SK-N-SH (cell line): ENCODE results near the gene SH3BP4. TPM values are rescaled to one million over a fixed set of nuclear protein-coding genes. Genes with fewer than 3 reads are reported as not detected.

Experiments
- CTCF ChIA-PET: fragments of 300-600, 350-600 bp; formaldehyde crosslinking; extraction: SDS; loops from one replicate; lab custom pipeline; 2021; lab: Yijun Ruan, JAX
- POLR2A ChIA-PET: fragments of 350-600 bp; sonication (Branson Sonifier 250); formaldehyde crosslinking; extraction: SDS; loops from one replicate; lab custom pipeline; 2020; ENCODE audit warnings: antibody characterized with exemption, inconsistent platforms; lab: Yijun Ruan, JAX
- DNase-seq: peaks from one replicate; pipeline ENCODE4 v3.0.0; 2012
- H2AFZ ChIP-seq: fragments of 200-600 bp; sonication (generic); 2 replicates; pipeline ENCODE4 v1.8.1; 2016; ENCODE audit warnings: antibody characterized with exemption, mild to moderate bottlenecking, low read depth
- H3F3A ChIP-seq: fragments of 200-600 bp; sonication (generic); replicated peaks from 2 replicates; pipeline ENCODE3; 2016; ENCODE audit warnings: antibody characterized with exemption, mild to moderate bottlenecking; ENCODE audit not compliant: insufficient read depth
- H3K27ac ChIP-seq, 2 experiments: fragments of 200-500 bp in 1 of 2; fragments of 200-600 bp in 1 of 2; sonication (Bioruptor generic) in 1 of 2; sonication (generic), shearing (Covaris generic) in 1 of 2; 2 replicates each; pipeline versions ENCODE4 v1.5.1 to v1.6.1; 2014 to 2016; ENCODE audit warnings: low read depth in 2 of 2, inconsistent platforms in 1 of 2, low read length in 1 of 2, mild to moderate bottlenecking in 1 of 2, mixed read lengths in 1 of 2
- H3K27me3 ChIP-seq: fragments of 200-600 bp; sonication (generic), shearing (Covaris generic); 2 replicates; pipeline ENCODE4 v1.6.1; 2016; ENCODE audit warnings: mixed run types; ENCODE audit not compliant: insufficient read depth
- H3K36me3 ChIP-seq, 2 experiments: fragments of 200-500 bp in 1 of 2; fragments of 200-600 bp in 1 of 2; sonication (Bioruptor generic) in 1 of 2; sonication (generic) in 1 of 2; replicated peaks in 1 of 2; 2 replicates each; pipeline versions ENCODE3 to v1.5.1; 2014 to 2016; ENCODE audit warnings: low read length in 1 of 2, mild to moderate bottlenecking in 1 of 2; ENCODE audit not compliant: insufficient read depth in 2 of 2, control insufficient read depth in 1 of 2
- H3K4me1 ChIP-seq, 2 experiments: fragments of 200-500 bp in 1 of 2; fragments of 200-600 bp in 1 of 2; sonication (Bioruptor generic) in 1 of 2; sonication (generic), shearing (Covaris generic) in 1 of 2; 2 replicates each; pipeline versions ENCODE4 v1.5.1 to v1.6.1; 2014 to 2016; ENCODE audit warnings: low read depth in 1 of 2, low read length in 1 of 2, mixed run types in 1 of 2; ENCODE audit not compliant: insufficient read depth in 2 of 2, control insufficient read depth in 1 of 2
- H3K4me2 ChIP-seq: fragments of 200-600 bp; sonication (generic), shearing (Covaris generic); 2 replicates; pipeline ENCODE4 v1.6.1; 2017; ENCODE audit warnings: mixed run types
- H3K4me3 ChIP-seq, 2 experiments: fragments of 200-500 bp in 1 of 2; fragments of 200-600 bp in 1 of 2; sonication (Bioruptor generic) in 1 of 2; sonication (generic), shearing (Covaris generic) in 1 of 2; 2 replicates each; pipeline versions ENCODE4 v1.5.1 to v1.8.1; 2014 to 2016; ENCODE audit warnings: low read depth in 2 of 2, inconsistent platforms in 1 of 2, low read length in 1 of 2, mild to moderate bottlenecking in 1 of 2, mixed read lengths in 1 of 2, moderate library complexity in 1 of 2
- H3K79me2 ChIP-seq: fragments of 200-600 bp; sonication (generic); 2 replicates; pipeline ENCODE4 v1.8.1; 2017; ENCODE audit warnings: mild to moderate bottlenecking; ENCODE audit not compliant: insufficient read depth
- H3K9ac ChIP-seq: fragments of 200-600 bp; sonication (generic); 2 replicates; pipeline ENCODE4 v1.6.1; 2017; ENCODE audit warnings: mixed run types
- H3K9me2 ChIP-seq: fragments of 200-600 bp; sonication (generic); 2 replicates; pipeline ENCODE4 v1.6.1; 2017; ENCODE audit warnings: mixed run types
- H3K9me3 ChIP-seq: fragments of 200-600 bp; sonication (generic); 2 replicates; pipeline ENCODE4 v1.6.1; 2017; ENCODE audit warnings: mixed run types, mild to moderate bottlenecking, moderate library complexity
- H4K20me1 ChIP-seq: fragments of 200-600 bp; sonication (generic); 2 replicates; pipeline ENCODE4 v1.6.1; 2017; ENCODE audit warnings: mild to moderate bottlenecking, mixed run types; ENCODE audit not compliant: insufficient read depth
- EP300 ChIP-seq, 2 experiments: IDR thresholded peaks; 2 replicates each; pipeline versions ENCODE4 v1.4.0 to v1.6.1; 2012; ENCODE audit warnings: borderline replicate concordance in 1 of 2, low read depth in 1 of 2, low read length in 1 of 2
- FOXM1 ChIP-seq: IDR thresholded peaks from 2 replicates; pipeline ENCODE4 v1.4.0; 2012; ENCODE audit warnings: low read depth, mild to moderate bottlenecking
- GABPA ChIP-seq: IDR thresholded peaks from 2 replicates; pipeline ENCODE4 v1.4.0; 2012; ENCODE audit warnings: low read depth, mild to moderate bottlenecking
- JUND ChIP-seq: IDR thresholded peaks from 2 replicates; pipeline ENCODE4 v1.4.0; 2012
- MEF2A ChIP-seq: IDR thresholded peaks from 2 replicates; pipeline ENCODE4 v1.4.0; 2012; ENCODE audit warnings: low read depth, borderline replicate concordance
- MXI1 ChIP-seq: IDR thresholded peaks from 2 replicates; pipeline ENCODE4 v1.6.1; 2012; ENCODE audit warnings: mild to moderate bottlenecking, low read depth, low read length, improper control_type of control experiment
- POLR2AphosphoS5 ChIP-seq: IDR thresholded peaks from 2 replicates; pipeline ENCODE4 v1.6.1; 2012; ENCODE audit warnings: low read depth, low read length
- RAD21 ChIP-seq: IDR thresholded peaks from 2 replicates; pipeline ENCODE4 v1.6.1; 2012; ENCODE audit warnings: mild to moderate bottlenecking, low read length
- RCOR1 ChIP-seq: fragments of 150-350 bp; IDR thresholded peaks from 2 replicates; pipeline ENCODE4 v1.6.1; 2017; ENCODE audit warnings: antibody characterized with exemption, low read length
- RFX5 ChIP-seq: IDR thresholded peaks from 2 replicates; pipeline ENCODE4 v1.6.1; 2012; ENCODE audit warnings: mild to moderate bottlenecking, improper control_type of control experiment, low read length
- RXRA ChIP-seq: IDR thresholded peaks from 2 replicates; pipeline ENCODE4 v1.4.0; 2012; ENCODE audit warnings: low read depth, mild to moderate bottlenecking, borderline replicate concordance
- SIN3A ChIP-seq: IDR thresholded peaks from 2 replicates; pipeline ENCODE4 v1.6.1; 2012; ENCODE audit warnings: low read depth, mild to moderate bottlenecking, low read length, moderate library complexity, borderline replicate concordance
- TAF1 ChIP-seq: IDR thresholded peaks from 2 replicates; pipeline ENCODE4 v1.6.1; 2012; ENCODE audit warnings: low read depth, mild to moderate bottlenecking, low read length, moderate library complexity, borderline replicate concordance
- TEAD4 ChIP-seq: IDR thresholded peaks from 2 replicates; pipeline ENCODE4 v1.4.0; 2012; ENCODE audit warnings: mild to moderate bottlenecking, borderline replicate concordance; ENCODE audit not compliant: insufficient read depth
- YY1 ChIP-seq: IDR thresholded peaks from 2 replicates; pipeline ENCODE4 v1.4.0; 2012; ENCODE audit warnings: low read depth, mild to moderate bottlenecking
- WGBS: methylation state at CpG from one replicate; pipeline ENCODE4 v1.1.6; 2017; ENCODE audit warnings: low lambda C conversion rate; 5-methylcytosine and 5-hydroxymethylcytosine counted together
- polyA plus RNA-seq, 3 experiments: library from polyadenylated mRNA; depleted of rRNA; stranded (reverse); fragments of >200 nt; gene quantifications; 2 replicates each; pipeline ENCODE4 v1.2.3, GENCODE V29; 2012
- TF ChIP-seq, protein P1 (sequence below): fragments of 150-350 bp; IDR thresholded peaks from 2 replicates; pipeline ENCODE4 v1.6.1; 2016; ENCODE audit warnings: mild to moderate bottlenecking, low read depth, low read length
- TF ChIP-seq, protein P2 (sequence below): fragments of 200-600 bp; sonication (generic); IDR thresholded peaks from 2 replicates; pipeline ENCODE4 v1.6.1; 2017; ENCODE audit warnings: antibody characterized with exemption, mild to moderate bottlenecking, moderate library complexity
- TF ChIP-seq, protein P3 (sequence below): IDR thresholded peaks from 2 replicates; pipeline ENCODE4 v1.4.0; 2012; ENCODE audit warnings: low read depth, borderline replicate concordance
- TF ChIP-seq, protein P4 (sequence below): IDR thresholded peaks from 2 replicates; pipeline ENCODE4 v1.6.1; 2012; ENCODE audit warnings: mild to moderate bottlenecking, low read depth, low read length, moderate library complexity
- TF ChIP-seq, protein P5 (sequence below): IDR thresholded peaks from 2 replicates; pipeline ENCODE4; 2012

SH3BP4 gene
- polyA plus RNA-seq, 1 of the 3 experiments (the other 2 are of a cell fraction), result 27.7 TPM

DNA sequence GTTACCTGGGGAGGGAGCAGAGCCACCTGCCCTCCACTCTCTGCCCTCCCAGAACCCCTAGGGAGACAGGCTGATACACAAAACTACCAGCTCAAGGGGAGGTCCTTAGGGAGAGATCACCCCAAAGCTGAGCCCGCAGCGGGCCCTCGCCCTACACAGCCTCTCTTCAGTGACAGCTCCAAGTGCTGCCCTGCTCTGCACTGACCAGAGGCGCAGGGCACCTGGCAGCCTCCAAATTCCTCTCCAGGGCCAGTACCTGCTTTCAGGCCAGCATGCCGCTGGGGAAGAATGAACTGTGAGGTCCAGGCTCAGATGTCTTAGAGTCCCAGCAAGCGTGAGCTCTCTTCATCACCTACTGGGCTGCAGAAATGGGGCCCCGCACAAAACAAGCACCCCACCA, 11.3 kb upstream of the SH3BP4 start:
- Histone ChIP-seq H2AFZ (no peak overlapping the region), H3F3A (no peaks in the 10 kb centered on the region), H3K9me3 (no peaks in the 10 kb centered on the region), H3K36me3 (no peaks in the 10 kb centered on the region), H3K27ac (no peak overlapping the region), H3K4me1 (no peaks in the 10 kb centered on the region), H3K9me2 (no peaks in the 10 kb centered on the region), H3K4me3 (no peak overlapping the region), H4K20me1 (no peaks in the 10 kb centered on the region), H3K79me2 (no peaks in the 10 kb centered on the region), H3K9ac (no peak overlapping the region), H3K4me2 (no peak overlapping the region), H3K27me3 (no peaks in the 10 kb centered on the region)
- no peak for DNase-seq
- POLR2A ChIA-PET, result no interaction called here
- 94% methylated on average over 3 of the region's 7 CpGs for WGBS
- TF ChIP-seq, protein P1, sequence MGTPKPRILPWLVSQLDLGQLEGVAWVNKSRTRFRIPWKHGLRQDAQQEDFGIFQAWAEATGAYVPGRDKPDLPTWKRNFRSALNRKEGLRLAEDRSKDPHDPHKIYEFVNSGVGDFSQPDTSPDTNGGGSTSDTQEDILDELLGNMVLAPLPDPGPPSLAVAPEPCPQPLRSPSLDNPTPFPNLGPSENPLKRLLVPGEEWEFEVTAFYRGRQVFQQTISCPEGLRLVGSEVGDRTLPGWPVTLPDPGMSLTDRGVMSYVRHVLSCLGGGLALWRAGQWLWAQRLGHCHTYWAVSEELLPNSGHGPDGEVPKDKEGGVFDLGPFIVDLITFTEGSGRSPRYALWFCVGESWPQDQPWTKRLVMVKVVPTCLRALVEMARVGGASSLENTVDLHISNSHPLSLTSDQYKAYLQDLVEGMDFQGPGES, result no peak
- TF ChIP-seq RCOR1 (no peak), SIN3A (no peak), GABPA (no peak), TEAD4 (no peak), FOXM1 (no peak), POLR2AphosphoS5 (no peak), TAF1 (no peak), RAD21 (no peak), MXI1 (no peak), YY1 (no peak), JUND (no peak), MEF2A (no peak), RFX5 (no peak), EP300 (IDR thresholded peaks at IDR 0.05; ENCODE audit: borderline replicate concordance in 1 of 2, low read depth in 1 of 2, low read length in 1 of 2) (no peak), RXRA (no peak)
- TF ChIP-seq, protein P2, sequence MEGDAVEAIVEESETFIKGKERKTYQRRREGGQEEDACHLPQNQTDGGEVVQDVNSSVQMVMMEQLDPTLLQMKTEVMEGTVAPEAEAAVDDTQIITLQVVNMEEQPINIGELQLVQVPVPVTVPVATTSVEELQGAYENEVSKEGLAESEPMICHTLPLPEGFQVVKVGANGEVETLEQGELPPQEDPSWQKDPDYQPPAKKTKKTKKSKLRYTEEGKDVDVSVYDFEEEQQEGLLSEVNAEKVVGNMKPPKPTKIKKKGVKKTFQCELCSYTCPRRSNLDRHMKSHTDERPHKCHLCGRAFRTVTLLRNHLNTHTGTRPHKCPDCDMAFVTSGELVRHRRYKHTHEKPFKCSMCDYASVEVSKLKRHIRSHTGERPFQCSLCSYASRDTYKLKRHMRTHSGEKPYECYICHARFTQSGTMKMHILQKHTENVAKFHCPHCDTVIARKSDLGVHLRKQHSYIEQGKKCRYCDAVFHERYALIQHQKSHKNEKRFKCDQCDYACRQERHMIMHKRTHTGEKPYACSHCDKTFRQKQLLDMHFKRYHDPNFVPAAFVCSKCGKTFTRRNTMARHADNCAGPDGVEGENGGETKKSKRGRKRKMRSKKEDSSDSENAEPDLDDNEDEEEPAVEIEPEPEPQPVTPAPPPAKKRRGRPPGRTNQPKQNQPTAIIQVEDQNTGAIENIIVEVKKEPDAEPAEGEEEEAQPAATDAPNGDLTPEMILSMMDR, result no peak
- TF ChIP-seq, protein P3, sequence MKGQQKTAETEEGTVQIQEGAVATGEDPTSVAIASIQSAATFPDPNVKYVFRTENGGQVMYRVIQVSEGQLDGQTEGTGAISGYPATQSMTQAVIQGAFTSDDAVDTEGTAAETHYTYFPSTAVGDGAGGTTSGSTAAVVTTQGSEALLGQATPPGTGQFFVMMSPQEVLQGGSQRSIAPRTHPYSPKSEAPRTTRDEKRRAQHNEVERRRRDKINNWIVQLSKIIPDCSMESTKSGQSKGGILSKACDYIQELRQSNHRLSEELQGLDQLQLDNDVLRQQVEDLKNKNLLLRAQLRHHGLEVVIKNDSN, result no peak
- TF ChIP-seq, protein P4, sequence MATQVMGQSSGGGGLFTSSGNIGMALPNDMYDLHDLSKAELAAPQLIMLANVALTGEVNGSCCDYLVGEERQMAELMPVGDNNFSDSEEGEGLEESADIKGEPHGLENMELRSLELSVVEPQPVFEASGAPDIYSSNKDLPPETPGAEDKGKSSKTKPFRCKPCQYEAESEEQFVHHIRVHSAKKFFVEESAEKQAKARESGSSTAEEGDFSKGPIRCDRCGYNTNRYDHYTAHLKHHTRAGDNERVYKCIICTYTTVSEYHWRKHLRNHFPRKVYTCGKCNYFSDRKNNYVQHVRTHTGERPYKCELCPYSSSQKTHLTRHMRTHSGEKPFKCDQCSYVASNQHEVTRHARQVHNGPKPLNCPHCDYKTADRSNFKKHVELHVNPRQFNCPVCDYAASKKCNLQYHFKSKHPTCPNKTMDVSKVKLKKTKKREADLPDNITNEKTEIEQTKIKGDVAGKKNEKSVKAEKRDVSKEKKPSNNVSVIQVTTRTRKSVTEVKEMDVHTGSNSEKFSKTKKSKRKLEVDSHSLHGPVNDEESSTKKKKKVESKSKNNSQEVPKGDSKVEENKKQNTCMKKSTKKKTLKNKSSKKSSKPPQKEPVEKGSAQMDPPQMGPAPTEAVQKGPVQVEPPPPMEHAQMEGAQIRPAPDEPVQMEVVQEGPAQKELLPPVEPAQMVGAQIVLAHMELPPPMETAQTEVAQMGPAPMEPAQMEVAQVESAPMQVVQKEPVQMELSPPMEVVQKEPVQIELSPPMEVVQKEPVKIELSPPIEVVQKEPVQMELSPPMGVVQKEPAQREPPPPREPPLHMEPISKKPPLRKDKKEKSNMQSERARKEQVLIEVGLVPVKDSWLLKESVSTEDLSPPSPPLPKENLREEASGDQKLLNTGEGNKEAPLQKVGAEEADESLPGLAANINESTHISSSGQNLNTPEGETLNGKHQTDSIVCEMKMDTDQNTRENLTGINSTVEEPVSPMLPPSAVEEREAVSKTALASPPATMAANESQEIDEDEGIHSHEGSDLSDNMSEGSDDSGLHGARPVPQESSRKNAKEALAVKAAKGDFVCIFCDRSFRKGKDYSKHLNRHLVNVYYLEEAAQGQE, result no peak
- TF ChIP-seq, protein P5, sequence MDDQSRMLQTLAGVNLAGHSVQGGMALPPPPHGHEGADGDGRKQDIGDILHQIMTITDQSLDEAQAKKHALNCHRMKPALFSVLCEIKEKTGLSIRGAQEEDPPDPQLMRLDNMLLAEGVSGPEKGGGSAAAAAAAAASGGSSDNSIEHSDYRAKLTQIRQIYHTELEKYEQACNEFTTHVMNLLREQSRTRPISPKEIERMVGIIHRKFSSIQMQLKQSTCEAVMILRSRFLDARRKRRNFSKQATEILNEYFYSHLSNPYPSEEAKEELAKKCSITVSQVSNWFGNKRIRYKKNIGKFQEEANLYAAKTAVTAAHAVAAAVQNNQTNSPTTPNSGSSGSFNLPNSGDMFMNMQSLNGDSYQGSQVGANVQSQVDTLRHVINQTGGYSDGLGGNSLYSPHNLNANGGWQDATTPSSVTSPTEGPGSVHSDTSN, result no peak
- CTCF ChIA-PET, result interaction anchor here (0.6 kb wide), 1 partner anchor 12 kb away, joined by 3 read pairs; no protein-coding TSS in a partner anchor
